Measurements from ENCODE around the gene FOXD3.

FOXD3 gene

DNA sequence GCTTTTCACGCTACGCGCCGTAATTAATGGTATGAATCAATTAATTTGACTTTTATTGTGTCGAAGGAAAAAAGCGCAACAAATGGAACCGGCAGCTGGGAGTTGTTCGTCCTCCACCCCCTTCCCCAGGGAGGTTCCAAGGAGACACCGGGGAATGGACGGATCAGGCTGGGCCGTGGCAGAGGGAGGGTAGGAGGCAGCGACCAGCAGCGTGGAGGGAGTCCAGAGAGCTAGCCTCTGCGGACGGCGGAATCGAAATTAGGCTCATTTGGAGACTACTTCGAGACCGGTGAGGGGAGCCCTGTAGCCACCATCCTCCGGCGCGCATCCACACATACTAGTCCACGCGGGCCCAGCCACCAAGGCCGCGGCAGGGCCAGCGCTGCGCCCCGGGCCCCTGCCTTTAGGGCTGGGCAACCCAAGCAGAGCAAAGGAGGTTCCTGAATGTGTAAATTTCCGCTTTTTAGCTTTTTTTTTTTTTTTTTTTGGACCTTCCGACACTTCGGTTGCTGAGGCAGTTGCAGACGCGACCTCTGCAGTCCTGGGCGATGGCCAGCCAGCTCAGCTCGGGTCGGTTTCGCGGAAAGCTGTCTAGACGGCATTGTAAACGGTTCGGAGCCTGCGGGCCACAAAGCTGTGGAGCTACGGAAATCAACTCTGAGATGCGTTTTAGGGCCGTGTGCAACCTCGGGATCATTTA lies 2.2 kb upstream of the FOXD3 start:
- in situ Hi-C loops (cut with MboI; ENCODE audit: low sequenced_read_pairs) = no loop called here

DNA sequence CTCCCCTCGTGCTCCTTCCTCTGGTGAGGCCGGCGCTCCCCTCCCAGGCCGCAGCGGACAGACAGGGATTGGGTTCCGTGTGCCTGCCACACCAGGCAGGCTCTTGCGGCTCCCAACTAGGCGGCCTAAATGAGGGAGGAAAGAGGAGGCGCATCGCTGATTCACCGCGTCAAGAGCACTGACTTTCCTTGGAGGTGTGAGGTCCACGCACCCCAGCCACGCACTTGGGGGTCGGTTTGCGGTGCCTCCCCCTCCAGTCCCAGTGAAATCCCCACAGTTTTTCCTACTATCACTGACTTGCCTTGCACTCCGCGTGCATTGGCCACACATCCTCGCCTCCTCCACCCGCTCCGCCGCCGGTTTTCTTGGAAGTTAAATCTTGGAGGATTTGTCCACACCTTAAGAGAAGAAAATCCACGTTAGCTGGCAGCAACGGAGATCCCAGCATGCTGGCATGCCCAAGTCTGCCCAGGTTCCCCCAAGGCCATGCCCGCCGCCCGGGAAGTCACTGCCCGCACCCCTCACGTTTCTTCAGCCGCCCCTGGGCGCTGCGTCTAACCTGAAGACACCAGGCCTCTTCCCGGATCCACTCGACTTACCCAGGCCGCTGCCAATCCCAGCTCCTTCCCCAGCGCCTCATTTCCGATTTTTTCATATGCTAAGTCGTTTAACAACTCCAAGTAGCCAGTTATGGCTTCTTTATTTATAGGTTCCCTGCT lies 1.1 kb upstream of the FOXD3 start:
- in situ Hi-C loops (cut with MboI; ENCODE audit: low sequenced_read_pairs) = no loop called here

DNA sequence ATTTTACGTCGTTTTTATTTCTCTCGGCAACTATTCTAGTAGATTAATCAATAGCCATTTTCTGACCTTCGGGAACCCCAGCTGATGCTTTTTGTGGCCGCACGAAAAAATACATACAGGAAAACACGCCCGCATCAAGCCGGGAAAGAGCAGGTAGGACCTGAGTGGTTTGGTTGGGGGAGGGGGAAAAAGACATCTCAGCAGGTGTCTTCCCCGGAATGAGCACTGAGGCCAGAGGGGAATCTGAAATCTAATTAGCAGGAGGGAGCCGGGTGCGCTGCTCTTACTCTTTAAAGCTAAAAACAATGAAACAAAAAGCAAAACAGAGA lies 618 bp upstream of the FOXD3 start:
- in situ Hi-C loops (cut with MboI; ENCODE audit: low sequenced_read_pairs) = no loop called here

DNA sequence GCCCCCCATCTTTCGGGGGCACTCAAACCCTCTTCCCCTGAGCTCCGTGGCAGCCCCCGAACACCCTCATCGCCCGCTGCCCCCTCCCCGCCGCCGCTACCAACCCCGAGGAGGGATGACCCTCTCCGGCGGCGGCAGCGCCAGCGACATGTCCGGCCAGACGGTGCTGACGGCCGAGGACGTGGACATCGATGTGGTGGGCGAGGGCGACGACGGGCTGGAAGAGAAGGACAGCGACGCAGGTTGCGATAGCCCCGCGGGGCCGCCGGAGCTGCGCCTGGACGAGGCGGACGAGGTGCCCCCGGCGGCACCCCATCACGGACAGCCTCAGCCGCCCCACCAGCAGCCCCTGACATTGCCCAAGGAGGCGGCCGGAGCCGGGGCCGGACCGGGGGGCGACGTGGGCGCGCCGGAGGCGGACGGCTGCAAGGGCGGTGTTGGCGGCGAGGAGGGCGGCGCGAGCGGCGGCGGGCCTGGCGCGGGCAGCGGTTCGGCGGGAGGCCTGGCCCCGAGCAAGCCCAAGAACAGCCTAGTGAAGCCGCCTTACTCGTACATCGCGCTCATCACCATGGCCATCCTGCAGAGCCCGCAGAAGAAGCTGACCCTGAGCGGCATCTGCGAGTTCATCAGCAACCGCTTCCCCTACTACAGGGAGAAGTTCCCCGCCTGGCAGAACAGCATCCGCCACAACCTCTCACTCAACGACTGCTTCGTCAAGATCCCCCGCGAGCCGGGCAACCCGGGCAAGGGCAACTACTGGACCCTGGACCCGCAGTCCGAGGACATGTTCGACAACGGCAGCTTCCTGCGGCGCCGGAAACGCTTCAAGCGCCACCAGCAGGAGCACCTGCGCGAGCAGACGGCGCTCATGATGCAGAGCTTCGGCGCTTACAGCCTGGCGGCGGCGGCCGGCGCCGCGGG lies 837 bp downstream of the FOXD3 start:
- in situ Hi-C loops (cut with MboI; ENCODE audit: low sequenced_read_pairs) = no loop called here

DNA sequence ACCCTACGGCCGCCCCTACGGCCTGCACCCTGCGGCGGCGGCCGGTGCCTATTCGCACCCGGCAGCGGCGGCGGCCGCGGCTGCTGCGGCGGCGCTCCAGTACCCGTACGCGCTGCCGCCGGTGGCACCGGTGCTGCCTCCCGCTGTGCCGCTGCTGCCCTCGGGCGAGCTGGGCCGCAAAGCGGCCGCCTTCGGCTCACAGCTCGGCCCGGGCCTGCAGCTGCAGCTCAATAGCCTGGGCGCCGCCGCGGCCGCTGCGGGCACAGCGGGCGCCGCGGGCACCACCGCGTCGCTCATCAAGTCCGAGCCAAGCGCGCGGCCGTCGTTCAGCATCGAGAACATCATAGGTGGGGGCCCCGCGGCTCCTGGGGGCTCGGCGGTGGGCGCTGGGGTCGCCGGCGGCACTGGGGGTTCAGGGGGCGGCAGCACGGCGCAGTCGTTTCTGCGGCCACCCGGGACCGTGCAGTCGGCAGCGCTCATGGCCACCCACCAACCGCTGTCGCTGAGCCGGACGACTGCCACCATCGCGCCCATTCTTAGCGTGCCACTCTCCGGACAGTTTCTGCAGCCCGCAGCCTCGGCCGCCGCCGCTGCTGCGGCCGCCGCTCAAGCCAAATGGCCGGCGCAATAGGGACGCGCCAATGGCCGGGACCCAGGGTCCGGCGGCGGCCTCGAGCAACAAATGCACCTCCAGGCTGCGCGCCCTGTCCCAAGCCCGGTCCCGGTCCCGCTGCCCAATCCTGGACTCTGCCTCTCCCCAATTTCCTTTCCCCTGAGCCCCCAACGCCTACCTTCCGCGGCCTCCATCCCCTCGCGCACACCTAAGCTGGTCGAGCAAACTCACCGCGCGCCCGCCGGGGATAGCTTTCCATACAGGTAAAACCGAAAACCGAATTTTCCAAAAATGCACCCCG lies 1.8 kb downstream of the FOXD3 start:
- in situ Hi-C loops (cut with MboI; ENCODE audit: low sequenced_read_pairs) = no loop called here

DNA sequence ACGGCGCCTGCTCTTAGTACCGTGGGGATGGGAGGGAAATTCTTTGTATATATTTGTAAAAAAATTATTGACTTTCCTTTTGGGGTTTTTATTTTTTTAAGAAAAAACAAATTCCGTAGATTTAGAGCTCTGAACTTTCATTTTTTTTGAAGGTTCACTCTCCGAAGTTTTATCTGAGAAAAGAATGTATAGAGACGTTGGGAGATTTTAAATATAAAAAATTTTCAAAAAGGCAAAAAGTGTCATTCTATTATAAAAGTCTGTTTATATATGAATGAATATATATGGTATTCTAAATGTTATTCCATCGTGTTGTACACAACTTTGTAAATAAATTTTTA lies 2.4 kb downstream of the FOXD3 start:
- in situ Hi-C loops (cut with MboI; ENCODE audit: low sequenced_read_pairs) = no loop called here

DNA sequence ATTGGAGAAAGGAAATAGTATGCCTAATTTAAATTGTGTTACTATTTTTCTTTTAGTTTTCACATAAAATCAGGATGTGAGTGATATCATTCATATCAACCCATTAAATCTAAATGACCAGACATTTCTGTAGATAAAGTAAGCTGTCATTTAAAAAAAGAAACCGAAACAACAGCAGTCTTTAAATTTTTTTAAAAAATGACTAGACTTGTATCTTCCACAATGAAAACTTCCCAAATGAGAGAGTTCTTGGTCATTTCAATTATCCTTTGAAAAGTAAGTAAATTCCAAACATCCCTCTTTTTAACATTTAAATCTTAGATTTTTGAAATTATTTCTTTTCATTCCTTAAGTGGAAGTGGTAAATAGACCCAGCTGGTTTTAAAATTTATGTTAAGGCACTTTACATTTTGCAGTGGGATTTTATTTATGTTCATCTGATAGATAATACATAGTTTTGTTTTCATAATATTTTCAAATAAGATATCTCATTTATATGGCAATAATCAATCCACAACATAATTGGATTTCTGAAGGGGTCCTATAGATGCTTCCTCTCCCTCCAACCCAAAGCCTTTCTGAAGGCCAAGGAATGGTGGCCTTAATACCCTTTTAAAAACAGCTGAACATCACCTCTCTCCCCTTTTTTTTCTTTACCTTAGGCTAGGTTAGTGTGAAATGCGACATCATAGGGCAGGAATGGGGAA lies 3.1 kb downstream of the FOXD3 start:
- in situ Hi-C loops (cut with MboI; ENCODE audit: low sequenced_read_pairs) = no loop called here

DNA sequence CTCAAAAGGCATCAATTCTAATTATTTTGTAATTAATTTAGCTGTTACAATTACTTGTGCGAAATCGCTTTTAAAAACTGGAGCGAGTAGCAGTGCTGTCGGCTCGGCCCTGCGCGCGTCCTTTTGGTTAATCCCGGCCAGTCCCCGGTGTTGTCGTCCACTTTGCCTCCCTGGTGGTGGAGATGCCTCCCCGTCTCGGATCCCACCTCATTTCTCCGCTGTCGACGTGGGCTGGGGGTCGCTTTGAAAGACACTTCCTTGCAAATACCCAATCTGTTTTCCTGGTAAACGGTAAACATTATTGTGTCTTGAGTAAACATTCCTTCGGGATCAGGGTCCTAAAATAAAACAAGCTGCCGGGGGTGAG lies 3.7 kb downstream of the FOXD3 start:
- in situ Hi-C loops (cut with MboI; ENCODE audit: low sequenced_read_pairs) = no loop called here

DNA sequence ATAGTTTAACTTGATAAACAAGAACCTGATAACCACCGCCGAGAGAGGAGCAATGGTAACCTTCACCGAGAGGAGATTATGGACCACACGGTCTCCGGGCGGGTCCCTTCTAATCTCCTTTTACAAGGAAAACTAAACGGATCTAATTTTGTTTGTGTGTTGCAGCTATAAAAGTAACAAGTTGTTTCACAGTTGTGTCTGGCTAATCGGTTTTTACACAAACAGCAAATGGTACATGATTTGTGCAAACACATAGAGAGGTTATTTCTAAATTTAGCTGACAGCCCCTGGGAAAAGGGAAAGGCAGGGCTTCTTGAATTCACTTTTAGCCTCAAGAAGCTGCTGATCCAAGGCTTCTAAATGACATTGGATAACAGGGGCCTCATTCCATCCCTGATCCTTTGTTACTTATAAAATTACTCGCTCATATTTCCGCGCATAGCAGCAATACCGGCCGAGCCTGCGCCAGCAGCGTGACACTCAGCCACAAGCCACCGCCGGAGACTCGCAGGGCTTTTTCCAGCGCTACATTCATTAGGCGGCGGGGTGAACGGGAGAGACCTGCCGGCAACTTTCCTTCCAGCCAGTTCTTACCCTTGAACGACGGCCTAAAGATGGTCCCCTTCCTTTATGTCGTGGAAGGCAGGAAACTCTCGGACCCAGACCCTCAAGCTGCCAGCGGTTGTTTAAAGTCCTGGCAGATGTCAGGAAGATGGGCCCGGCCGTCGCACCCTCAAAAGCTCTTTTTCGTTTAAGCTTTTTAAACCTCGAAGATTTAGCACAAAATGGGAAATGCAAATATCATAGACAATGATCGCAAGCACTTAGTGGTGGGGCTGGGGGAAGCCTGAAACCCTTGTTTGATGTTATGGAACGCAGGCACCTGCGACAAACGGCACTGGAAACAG lies 4.4 kb downstream of the FOXD3 start:
- in situ Hi-C loops (cut with MboI; ENCODE audit: low sequenced_read_pairs) = no loop called here

DNA sequence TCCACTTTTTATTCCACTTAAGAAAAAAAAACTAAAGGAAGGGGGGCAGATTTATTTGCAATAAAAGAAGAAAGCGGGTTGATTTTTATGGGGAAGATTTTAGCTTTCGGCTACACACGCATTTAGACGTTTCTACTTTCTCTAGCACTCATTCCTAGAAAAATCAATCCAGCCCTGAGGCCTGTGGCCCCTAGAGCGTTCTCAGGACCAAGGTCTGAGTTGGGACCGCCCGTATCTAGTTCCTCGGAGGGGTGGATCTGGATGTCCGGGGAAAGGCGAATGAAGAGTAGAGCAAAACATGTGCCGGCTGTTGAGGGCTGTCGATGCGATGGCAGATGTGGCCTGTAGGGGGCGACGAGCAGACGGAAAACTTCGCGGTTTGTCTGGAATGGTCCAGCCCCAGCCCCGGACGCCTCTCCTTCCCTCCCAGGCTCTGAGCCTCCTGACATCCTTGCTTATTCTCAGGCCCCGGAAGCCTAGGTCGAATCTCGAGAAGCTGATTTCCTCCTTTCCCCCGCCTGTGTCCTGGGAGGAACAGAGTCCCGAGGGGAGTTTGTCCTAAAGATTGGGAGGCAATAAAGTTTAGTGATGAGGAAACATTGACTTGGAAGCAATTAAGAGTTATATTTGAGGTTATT lies 5.2 kb downstream of the FOXD3 start:
- in situ Hi-C loops (cut with MboI; ENCODE audit: low sequenced_read_pairs) = no loop called here

DNA sequence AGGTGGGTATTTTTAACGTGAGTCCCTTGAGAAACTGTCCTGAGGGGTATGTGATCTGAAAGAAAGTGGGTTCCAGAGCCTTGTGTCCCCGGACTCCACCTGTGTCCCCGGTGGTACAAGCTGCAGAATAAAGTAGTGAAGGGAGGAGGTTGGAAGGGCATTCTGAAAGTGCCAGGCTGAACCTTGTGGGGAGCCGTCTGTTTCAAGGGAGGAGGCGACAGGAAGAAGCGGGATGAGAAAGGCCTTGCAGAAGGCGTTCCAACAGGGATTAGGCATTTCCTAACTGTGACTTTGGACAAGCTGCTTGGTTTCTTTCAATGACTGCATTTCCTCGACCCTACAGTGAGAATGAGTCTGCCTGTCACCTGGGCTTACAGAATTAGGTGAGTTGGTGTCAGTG lies 5.8 kb downstream of the FOXD3 start:
- in situ Hi-C loops (cut with MboI; ENCODE audit: low sequenced_read_pairs) = no loop called here

DNA sequence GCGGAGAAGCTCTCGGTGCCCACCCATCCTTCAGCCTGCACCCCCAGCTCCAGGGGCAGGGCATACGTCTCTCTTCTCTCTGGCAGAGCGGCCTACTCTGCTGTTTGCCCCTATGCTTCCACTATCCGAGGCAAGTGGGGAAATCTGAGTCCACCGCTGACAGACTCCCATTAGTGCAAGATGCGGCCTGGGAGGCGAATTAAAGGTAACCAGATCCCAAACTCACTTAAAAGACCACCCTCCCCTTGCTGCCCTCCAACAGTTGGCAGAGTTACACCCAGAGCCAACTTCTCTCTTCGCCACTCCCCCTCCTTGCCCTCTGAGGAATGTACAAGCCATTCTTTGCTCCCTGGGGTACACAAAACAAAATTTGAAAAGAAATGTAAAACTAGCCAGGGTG lies 6.4 kb downstream of the FOXD3 start:
- in situ Hi-C loops (cut with MboI; ENCODE audit: low sequenced_read_pairs) = no loop called here

DNA sequence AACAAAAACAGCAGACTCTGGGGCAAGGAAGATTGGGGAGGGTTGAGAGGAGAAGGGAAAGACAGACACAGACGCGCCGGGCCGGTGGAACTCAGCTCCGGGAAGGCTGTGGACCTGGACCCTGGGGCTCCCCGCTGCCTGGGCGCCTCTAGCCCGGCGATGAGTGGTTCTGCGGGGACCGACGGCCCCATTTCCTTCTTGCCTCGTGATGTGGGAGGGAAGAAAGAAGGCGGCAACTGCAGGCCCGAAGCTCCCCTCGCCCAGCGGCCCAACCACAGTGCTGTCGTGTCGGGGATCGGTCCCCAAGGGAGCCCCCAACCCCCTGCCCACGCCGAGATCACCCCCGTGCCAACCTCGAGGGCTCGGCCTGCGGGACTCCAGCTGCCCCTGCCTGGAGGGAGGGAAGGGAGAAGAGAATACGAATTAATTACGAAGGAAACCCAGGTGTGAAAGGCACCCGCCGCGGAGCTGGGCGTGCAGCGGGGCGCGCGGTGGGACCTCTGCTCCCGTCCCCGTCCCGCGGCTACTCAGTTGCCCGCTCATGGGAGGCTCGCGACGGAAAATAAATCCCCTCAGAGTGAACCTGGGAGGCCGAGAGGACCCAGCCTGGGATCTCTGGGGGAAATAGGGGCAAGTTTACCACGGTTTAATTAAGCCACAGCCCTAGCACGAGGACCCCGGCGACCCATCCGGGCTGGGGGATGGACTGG lies 7.4 kb downstream of the FOXD3 start:
- in situ Hi-C loops (cut with MboI; ENCODE audit: low sequenced_read_pairs) = no loop called here

DNA sequence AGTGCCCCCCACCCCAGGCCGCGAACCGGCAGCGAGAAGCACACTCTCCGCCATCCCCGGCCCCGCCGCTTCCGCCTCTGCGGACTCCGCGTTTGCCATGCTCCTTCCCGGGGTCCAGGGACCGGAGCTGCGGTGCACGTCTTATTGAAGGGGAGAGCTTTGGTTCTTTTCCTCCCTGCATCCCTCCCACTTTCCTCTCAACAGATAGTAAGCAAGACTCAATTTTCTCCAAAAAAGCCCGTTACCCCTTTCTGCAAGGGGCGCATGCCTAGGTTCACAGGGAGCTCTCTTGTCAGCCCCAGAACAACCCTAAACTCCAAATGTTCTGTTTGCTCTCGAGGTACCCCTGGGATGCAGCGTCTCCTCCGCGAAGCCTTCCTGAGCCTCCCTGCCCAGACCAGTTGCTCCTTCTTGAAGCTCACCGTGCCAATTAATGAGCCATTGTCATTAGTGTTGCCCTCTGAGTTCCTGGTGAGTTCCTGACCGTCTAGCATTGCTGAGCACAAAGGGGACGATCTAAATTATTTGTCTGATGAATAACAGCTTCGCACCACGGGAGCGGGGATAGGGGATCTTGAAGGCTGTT lies 8.1 kb downstream of the FOXD3 start:
- in situ Hi-C loops (cut with MboI; ENCODE audit: low sequenced_read_pairs) = no loop called here

DNA sequence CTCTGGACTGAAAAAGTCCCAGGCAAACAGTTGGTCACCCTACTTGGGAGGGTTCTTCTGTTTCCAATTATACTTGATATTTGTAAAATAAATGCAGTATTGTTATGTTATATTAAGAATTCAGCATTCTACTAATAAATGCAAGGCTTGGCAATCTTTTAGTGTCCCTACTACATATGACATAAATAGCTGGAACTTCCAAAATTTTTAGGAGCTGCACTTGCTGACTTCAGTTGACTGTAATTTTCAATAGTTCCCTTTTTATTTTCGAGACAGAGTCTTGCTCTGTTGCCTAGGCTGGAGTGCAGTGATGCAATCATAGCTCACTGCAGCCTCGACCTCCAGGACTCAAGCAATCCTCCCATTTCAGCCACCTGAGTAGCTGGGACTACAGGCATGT lies 20.0 kb downstream of the FOXD3 start:
- in situ Hi-C loops (cut with MboI; ENCODE audit: low sequenced_read_pairs) = no loop called here

DNA sequence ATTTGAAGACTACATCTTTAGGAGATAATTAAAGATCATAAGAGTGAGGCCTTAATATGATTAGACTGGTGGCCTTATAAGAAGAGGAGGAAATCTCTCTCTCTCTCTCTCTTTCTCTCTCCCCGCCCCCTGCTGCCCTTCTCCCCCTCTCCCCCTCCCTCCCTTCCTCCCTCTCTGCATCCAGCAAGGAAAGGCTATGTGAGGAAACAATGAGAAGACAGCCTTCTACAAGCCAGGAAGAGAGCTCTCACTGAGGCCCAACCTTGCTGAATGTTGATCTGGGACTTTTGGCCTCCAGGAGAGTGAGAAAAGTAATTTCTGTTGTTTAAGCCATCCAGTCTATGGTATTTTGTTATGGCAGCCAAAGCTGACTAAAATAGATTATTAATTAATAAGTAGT lies 21.6 kb downstream of the FOXD3 start:
- in situ Hi-C loops (cut with MboI; ENCODE audit: low sequenced_read_pairs) = no loop called here

DNA sequence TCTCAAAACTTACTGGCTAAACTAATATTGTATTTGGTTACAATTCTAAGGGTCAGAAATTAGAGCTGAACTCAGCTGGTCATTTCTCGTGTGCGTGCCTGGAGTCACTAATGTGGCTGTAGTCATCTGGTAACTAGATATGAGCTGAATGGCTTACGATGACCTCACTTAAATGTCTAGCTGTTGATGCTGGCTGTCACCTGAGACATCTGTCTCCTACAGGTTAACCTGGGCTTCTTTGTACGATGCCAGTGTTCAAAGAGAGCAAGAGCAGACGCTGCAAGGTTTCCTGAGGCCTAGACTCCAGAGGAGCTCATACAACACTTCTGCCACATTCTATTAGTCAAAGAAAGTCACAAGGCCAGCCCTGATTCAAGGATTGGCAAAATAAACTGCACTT lies 28.0 kb downstream of the FOXD3 start:
- in situ Hi-C loops (cut with MboI; ENCODE audit: low sequenced_read_pairs) = no loop called here

DNA sequence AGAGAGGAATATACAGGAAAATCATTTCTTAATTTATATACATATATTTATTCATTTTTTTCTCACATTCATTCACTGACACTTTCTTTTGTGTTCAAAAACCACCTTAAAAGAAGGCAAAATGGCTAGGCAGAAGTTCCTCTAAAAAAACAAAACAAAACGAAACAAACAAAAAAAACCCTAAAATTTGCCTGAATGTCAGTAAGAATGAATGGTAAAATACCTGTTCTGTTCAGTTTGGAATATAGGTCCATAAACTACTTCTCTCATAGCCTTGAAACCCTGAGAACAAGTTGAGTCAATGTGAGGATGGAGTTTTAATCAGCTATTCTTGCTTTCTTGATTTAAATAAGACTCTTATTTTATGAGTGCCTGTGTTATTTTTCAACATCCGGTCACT lies 30.4 kb downstream of the FOXD3 start:
- in situ Hi-C loops (cut with MboI; ENCODE audit: low sequenced_read_pairs) = no loop called here
